ENCODE data around the gene FERMT2. TPM values are rescaled to one million over a fixed set of nuclear protein-coding genes. Genes with fewer than 3 reads are reported as not detected.

The FERMT2 gene
- total RNA-seq, 1 donor from 2014 or later, result 44.4 TPM

DNA sequence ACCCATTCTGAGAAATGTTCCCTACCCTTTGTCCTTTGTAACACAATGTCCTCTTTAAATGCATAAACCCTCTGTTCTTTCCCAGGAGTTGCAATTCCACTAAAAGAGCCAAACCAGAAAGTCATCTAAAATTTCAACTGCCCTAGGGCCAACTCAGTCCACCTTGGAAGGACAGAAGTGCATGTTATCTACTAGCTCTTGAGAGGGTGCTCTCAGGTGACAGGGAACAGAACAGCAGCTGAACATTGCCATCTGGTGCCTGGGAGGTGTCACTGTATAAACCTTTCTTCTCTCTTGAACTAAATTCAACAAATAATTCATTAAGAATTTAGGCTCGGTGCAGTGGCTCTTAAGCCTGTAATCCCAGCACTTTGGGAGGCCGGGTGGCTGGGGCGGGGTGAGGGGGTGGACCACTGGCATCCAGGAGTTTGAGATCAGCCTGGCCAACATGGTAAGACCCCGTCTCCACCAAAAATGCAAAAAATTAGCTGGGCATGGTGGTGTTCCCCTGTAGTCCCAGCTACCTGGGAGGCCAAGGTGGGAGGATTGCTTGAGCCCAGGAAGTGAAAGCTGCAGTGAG is 10.3 kb upstream of the FERMT2 start:
- no peak for DNase-seq (ENCODE audit: low spot score, unreplicated experiment)
- H3K36me3 Mint-ChIP-seq (ENCODE audit: insufficient read depth), result no peaks in the 10 kb centered on the region
- TF ChIP-seq, protein P1, sequence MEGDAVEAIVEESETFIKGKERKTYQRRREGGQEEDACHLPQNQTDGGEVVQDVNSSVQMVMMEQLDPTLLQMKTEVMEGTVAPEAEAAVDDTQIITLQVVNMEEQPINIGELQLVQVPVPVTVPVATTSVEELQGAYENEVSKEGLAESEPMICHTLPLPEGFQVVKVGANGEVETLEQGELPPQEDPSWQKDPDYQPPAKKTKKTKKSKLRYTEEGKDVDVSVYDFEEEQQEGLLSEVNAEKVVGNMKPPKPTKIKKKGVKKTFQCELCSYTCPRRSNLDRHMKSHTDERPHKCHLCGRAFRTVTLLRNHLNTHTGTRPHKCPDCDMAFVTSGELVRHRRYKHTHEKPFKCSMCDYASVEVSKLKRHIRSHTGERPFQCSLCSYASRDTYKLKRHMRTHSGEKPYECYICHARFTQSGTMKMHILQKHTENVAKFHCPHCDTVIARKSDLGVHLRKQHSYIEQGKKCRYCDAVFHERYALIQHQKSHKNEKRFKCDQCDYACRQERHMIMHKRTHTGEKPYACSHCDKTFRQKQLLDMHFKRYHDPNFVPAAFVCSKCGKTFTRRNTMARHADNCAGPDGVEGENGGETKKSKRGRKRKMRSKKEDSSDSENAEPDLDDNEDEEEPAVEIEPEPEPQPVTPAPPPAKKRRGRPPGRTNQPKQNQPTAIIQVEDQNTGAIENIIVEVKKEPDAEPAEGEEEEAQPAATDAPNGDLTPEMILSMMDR (IDR thresholded peaks at IDR 0.05; ENCODE audit: unreplicated experiment), result peak; percentile 58
- no peak overlapping the region for H3K27ac Mint-ChIP-seq
- H3K9me3 Mint-ChIP-seq (ENCODE audit: low read depth), result no peaks in the 10 kb centered on the region
- peaks cover 14% of the 10 kb centered on the region for H3K4me1 Mint-ChIP-seq (ENCODE audit: low read depth)
- H3K4me3 Mint-ChIP-seq (ENCODE audit: low read depth), result no peak overlapping the region
- H3K27me3 Mint-ChIP-seq, result no peaks in the 10 kb centered on the region

DNA sequence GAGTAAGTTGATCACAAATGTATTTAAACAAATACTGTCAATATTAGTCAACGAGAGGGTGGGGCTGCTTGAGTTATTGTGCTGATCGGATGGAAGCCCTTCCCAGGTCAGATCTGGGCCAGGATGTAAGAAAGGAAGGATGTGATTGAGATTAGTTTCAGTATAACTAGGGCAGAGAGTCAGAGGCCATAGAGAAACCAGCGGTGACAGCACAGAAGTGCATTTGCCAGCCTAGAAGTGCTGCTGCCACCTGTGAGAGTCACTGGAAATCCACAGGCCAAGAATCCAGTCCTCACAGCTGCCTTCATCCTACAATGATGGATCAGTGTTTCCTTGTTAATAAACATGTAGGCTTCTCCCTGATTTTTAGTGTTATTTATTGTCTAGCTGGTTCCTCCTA is 9.8 kb upstream of the FERMT2 start:
- DNase-seq (ENCODE audit: low spot score, unreplicated experiment), result no peak
- Mint-ChIP-seq H3K36me3 (ENCODE audit: insufficient read depth) (no peaks in the 10 kb centered on the region), H3K4me3 (ENCODE audit: low read depth) (no peak overlapping the region), H3K27me3 (no peaks in the 10 kb centered on the region), H3K4me1 (ENCODE audit: low read depth) (peaks cover 14% of the 10 kb centered on the region), H3K9me3 (ENCODE audit: low read depth) (no peaks in the 10 kb centered on the region), H3K27ac (no peak overlapping the region)
- TF ChIP-seq, protein P1 (IDR thresholded peaks at IDR 0.05; ENCODE audit: unreplicated experiment), result no peak

DNA sequence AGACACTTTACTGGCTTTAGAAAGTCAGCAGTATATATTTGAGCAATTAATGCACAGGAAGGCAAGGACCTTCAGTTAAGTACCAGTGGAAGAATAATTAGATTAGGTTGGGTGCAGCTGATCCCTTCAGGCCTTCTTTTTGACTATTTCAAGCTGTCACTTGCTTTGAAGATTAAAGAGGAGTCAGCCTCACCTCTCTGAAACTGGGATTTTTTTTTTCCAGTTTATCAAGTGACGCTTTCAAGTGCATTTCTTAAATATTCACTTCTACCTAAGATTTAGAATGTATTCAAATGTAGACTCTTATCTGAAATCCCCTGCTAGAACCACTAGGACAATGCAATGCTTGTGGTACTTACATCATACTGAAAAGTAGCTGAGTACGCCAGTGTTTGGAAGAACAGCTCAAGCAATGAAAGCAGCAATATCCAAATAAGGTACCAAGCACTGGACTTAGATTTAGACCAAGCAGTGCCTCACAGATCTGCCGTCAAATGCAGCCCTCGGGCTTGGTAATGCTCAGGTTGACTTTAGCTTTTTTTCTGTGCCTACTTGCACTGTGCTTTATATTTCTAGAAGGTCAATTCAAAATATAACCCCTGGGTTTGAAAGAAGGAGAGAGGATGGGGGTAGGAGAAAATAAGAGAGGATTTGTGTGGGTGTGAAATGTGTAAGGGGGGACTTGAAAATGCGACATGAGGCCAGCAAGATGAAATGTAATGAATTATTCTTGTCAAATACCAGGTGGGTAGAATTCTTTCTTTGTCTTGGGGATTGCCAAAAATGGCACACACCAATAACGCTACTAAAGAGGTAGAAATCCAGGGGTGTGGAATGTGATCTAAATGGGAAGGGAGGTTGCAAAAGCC is 3.7 kb upstream of the FERMT2 start:
- TF ChIP-seq, protein P1 (IDR thresholded peaks at IDR 0.05; ENCODE audit: unreplicated experiment), result no peak
- no peaks in the 10 kb centered on the region for H3K9me3 Mint-ChIP-seq (ENCODE audit: low read depth)
- H3K27ac Mint-ChIP-seq, result peak overlapping the region; percentile 42
- H3K27me3 Mint-ChIP-seq, result no peaks in the 10 kb centered on the region
- H3K4me1 Mint-ChIP-seq (ENCODE audit: low read depth), result peaks cover 25% of the 10 kb centered on the region
- no peak for DNase-seq (ENCODE audit: low spot score, unreplicated experiment)
- H3K4me3 Mint-ChIP-seq (ENCODE audit: low read depth), result no peak overlapping the region
- no peaks in the 10 kb centered on the region for H3K36me3 Mint-ChIP-seq (ENCODE audit: insufficient read depth)

DNA sequence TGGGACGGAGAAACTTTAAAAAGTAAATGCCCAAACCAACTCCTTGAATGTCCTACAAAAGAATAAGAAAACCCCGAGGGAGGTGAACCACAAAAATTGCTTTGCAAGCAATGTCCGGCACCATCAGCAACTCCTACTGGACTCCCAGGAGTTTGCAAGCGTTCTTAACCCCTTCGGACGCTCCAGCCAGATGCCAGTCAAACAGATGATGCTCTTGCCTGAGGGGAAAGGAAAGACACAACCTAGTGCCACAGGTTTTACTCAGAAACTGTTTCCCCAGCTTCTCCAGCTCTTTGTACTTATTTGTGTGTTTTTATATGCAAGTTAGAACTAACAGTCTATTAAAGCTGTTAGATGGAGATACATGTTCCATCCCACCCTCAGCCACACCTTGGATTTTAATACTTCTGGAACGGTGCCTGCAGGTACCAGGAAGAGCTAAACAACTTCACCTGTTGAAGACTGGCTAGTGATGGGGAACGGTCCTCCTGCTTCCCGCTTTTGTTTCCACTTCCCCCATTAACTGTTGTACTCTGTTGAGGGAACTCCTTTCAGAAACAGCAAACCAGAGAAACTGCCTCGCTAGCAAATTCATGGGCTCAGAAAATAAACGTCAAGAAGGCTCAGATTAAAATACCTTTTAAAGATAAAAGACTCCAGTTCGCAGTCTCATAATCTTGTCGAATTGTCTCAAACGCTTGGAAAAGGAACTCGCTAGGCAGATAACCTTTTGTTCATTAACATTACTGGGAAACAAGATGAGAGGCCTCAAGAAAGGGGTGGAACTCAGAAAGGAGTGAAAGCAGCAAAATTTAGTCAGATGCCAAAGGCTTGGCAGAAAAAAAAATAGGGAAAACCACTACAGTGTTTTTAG is 1.1 kb upstream of the FERMT2 start:
- TF ChIP-seq, protein P1 (IDR thresholded peaks at IDR 0.05; ENCODE audit: unreplicated experiment), result peak; percentile 47
- H3K27ac Mint-ChIP-seq, result peak overlapping the region; percentile 94
- H3K4me1 Mint-ChIP-seq (ENCODE audit: low read depth), result peaks cover 40% of the 10 kb centered on the region
- H3K27me3 Mint-ChIP-seq, result no peaks in the 10 kb centered on the region
- H3K4me3 Mint-ChIP-seq (ENCODE audit: low read depth), result peak overlapping the region; percentile 80
- H3K36me3 Mint-ChIP-seq (ENCODE audit: insufficient read depth), result peaks cover 3% of the 10 kb centered on the region
- DNase-seq (ENCODE audit: low spot score, unreplicated experiment), result no peak
- H3K9me3 Mint-ChIP-seq (ENCODE audit: low read depth), result no peaks in the 10 kb centered on the region

DNA sequence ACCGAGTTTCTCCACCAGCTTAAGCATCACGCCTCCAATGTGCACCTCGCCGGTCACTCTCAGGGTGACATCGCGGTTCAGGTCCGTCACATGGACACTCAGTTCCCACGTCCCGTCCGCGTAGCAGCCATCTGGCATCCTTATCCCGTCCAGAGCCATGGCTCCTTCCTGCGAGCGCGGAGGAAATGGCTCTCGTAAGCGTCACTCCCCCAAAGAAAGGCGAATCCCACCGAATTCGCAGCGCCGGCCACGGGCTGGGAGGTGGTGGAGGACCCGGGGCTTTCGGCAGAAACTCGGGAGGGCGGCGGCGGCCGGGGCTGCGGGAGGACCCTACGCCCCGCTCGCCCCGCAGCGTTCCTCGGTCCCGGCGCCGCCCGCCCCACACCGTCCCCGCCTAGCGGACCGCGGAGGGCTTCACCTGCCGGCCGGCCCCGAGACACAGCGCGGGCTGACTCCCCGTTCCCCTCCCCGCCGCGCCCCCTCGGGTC is 396 bp downstream of the FERMT2 start:
- Mint-ChIP-seq H3K36me3 (ENCODE audit: insufficient read depth) (peaks cover 5% of the 10 kb centered on the region), H3K9me3 (ENCODE audit: low read depth) (no peaks in the 10 kb centered on the region), H3K27ac (peak overlapping the region; percentile 99), H3K4me1 (ENCODE audit: low read depth) (peaks cover 40% of the 10 kb centered on the region), H3K27me3 (no peaks in the 10 kb centered on the region), H3K4me3 (ENCODE audit: low read depth) (peak overlapping the region; percentile 98)
- peak; percentile 22 for DNase-seq (ENCODE audit: low spot score, unreplicated experiment)
- TF ChIP-seq, protein P1 (IDR thresholded peaks at IDR 0.05; ENCODE audit: unreplicated experiment), result peak; percentile 39

Data from progenitor cell of endocrine pancreas (in vitro differentiated cells).